SK-N-SH treated with all-trans-retinoic acid at 6 μM for 48 hours (cell line): ENCODE measurements around the gene WDR5.

Source experiments
- ARNTL ChIP-seq: fragments of 450-650 bp; formaldehyde crosslinking; IDR thresholded peaks from 2 replicates; pipeline ENCODE4 v1.5.0; 2020; ENCODE audit warnings: low read depth, mild to moderate bottlenecking, moderate library complexity, borderline replicate concordance
- PATZ1 ChIP-seq: fragments of 250-450 bp; sonication (Bioruptor Pico); IDR thresholded peaks from 2 replicates; pipeline ENCODE4 v1.8.0; 2020; ENCODE audit warnings: mild to moderate bottlenecking, moderate library complexity, borderline replicate concordance
- TSHZ2 ChIP-seq: fragments of 250-450 bp; sonication (Bioruptor Pico); IDR thresholded peaks from 2 replicates; pipeline ENCODE4 v1.5.0; 2020; ENCODE audit warnings: mild to moderate bottlenecking, moderate library complexity
- ZNF565 ChIP-seq: fragments of 450-650 bp; formaldehyde crosslinking; conservative IDR thresholded peaks from 2 replicates; pipeline ENCODE4 v1.5.0; 2020; ENCODE audit warnings: low read depth, mild to moderate bottlenecking, moderate library complexity

GRCh38 chr9:134173127-134174072, 37.5 kb downstream of the WDR5 start:
- TF ChIP-seq ZNF565 (CRISPR knock-in tag) (no peak), PATZ1 (CRISPR knock-in tag) (no peak), TSHZ2 (CRISPR knock-in tag) (no peak), ARNTL (CRISPR knock-in tag) (no peak)
